ENCODE measurements around the gene VGF.
"Not testable (repeated sequence)": the region's sequence is repeated elsewhere in the genome, so short reads cannot be mapped to it uniquely, and the experiment has no call there.

VGF gene

DNA sequence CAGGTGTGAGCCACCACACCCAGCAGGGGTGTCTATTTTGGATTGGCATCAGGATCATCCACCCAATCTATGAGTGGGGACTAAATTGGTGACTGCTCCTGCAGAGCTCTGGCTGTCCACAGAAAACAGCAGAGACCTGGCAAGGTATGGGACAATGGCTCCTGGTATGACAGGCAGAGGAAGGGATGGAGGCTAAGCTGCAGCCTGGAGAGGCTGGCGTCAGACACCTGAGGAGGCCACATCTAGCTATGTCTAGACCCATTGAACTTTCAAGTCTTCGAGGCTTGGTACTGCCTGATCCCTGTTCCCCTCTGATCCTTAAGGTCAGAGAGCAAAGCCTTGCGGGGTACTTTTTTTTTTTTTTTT, 41.7 kb downstream of the VGF start:
- peaks cover 13% of the 10 kb centered on the region for H3K36me3 ChIP-seq (ENCODE audit: insufficient read depth, insufficient read length, low read length)
- H3K4me3 ChIP-seq (ENCODE audit: insufficient read length, low read depth) = no peak overlapping the region
- H3K9me3 ChIP-seq (ENCODE audit: insufficient read depth, low read length) = no peaks in the 10 kb centered on the region
- peaks cover 13% of the 10 kb centered on the region for H3K4me1 ChIP-seq (ENCODE audit: insufficient read depth, insufficient read length)
- H3K27me3 ChIP-seq (ENCODE audit: insufficient read depth, insufficient read length) = no peaks in the 10 kb centered on the region
- DNase-seq (ENCODE audit: low read depth, low spot score) = no peak
- no peak overlapping the region for H3K9ac ChIP-seq (ENCODE audit: insufficient read length, low read depth)
- TF ChIP-seq ZNF274 (IDR thresholded peaks at IDR 0.05; ENCODE audit: low read depth, low read length) = no peak
- TF ChIP-seq SUZ12 (IDR thresholded peaks at IDR 0.05; ENCODE audit: extremely low read depth, insufficient read depth, insufficient read length) = no peak
- no peak for TF ChIP-seq YY1 (IDR thresholded peaks at IDR 0.05; ENCODE audit: insufficient read depth, insufficient read length)

DNA sequence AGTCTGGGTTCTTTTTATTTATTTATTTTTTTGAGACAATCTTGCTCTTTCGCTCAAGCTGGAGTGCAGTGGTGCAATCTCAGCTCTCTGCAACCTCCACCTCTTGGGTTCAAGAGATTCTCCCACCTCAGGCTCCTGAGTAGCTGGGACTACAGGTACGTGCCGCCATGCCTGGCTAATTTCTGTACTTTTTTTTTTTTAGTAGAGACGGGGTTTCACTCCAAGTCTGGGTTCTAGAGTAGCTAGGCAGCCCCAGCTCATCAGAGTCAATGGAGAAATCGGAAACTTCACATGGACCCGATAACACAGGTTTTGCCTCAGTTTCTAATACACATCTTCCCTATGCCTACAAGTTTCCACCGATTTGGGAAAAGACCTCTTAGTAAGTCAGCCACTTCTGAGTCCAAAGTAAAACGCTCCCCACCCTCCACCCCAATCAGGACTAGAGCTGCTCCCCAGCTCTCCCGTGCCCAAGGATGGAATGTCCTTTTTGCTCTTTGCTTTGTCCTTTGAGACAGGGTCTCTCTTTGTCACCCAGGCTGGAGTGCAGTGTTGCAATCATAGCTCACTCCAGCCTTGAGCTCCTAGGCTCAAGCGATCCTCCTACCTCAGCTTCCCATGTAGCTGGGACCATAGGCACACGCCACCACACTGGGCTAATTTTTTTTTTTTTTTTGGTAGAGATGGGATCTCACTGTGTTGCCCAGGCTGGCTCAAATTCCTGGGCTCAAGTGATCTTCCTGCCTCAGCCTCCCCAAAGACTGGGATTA, 42.3 kb downstream of the VGF start:
- H3K27me3 ChIP-seq (ENCODE audit: insufficient read depth, insufficient read length) = no peaks in the 10 kb centered on the region
- H3K4me3 ChIP-seq (ENCODE audit: insufficient read length, low read depth) = no peak overlapping the region
- H3K4me1 ChIP-seq (ENCODE audit: insufficient read depth, insufficient read length) = peaks cover 13% of the 10 kb centered on the region
- no peak for DNase-seq (ENCODE audit: low read depth, low spot score)
- no peak for TF ChIP-seq ZNF274 (IDR thresholded peaks at IDR 0.05; ENCODE audit: low read depth, low read length)
- no peak for TF ChIP-seq SUZ12 (IDR thresholded peaks at IDR 0.05; ENCODE audit: extremely low read depth, insufficient read depth, insufficient read length)
- TF ChIP-seq YY1 (IDR thresholded peaks at IDR 0.05; ENCODE audit: insufficient read depth, insufficient read length) = no peak
- peak overlapping the region; percentile 51 for H3K9ac ChIP-seq (ENCODE audit: insufficient read length, low read depth)
- H3K36me3 ChIP-seq (ENCODE audit: insufficient read depth, insufficient read length, low read length) = peaks cover 7% of the 10 kb centered on the region
- no peaks in the 10 kb centered on the region for H3K9me3 ChIP-seq (ENCODE audit: insufficient read depth, low read length)

DNA sequence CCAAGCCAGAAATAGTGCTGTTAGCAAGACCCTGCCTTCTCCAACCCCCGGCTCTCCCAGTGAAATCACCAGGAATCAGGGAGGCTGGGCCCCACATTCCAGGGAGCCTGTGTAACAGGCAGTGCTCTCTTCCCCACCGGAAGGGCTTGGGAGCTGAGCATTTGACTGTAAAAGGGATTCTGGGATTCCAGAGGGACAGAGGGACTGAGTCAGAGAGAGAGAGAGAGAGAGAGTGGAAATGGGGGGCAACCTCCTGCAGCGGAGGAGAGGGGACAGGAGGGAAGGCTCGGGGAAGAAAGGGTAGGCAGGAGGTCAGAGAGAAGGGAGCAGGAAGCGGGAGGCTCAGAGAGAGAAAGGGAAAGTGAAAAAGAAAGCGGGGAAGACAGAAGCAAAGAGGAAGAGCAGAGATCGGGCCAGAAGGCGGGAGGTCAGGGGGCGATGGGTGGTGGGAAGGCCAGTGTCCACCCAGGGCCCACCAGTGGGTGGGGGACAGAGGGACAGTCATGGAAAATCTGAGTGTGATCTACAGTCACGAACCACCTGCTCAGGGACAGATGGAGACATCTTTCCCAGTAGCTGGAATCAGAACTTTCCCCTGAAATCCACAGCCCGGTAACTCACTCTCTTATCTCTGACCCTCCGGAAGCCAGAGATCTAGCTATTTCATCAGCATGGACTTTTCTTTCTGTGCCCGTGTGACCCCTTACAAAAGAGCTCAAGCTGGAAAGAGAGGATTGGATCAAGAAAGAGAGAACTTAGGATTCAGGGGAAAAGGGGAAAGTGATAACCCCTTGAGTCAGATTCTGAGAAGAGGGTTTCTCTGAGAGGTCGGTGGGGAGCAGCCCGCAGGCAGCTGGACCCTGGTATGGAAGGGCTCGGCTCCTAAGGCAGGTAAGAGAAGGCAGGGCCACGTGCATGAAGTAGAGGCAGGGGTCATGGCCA, 43.1 kb downstream of the VGF start:
- Histone ChIP-seq H3K27me3 (ENCODE audit: insufficient read depth, insufficient read length) (no peaks in the 10 kb centered on the region), H3K4me3 (ENCODE audit: insufficient read length, low read depth) (no peak overlapping the region), H3K36me3 (ENCODE audit: insufficient read depth, insufficient read length, low read length) (peaks cover 3% of the 10 kb centered on the region), H3K9me3 (ENCODE audit: insufficient read depth, low read length) (no peaks in the 10 kb centered on the region), H3K4me1 (ENCODE audit: insufficient read depth, insufficient read length) (peaks cover 13% of the 10 kb centered on the region), H3K9ac (ENCODE audit: insufficient read length, low read depth) (peak overlapping the region; percentile 51)
- TF ChIP-seq SUZ12 (IDR thresholded peaks at IDR 0.05; ENCODE audit: extremely low read depth, insufficient read depth, insufficient read length) (no peak), YY1 (IDR thresholded peaks at IDR 0.05; ENCODE audit: insufficient read depth, insufficient read length) (no peak), ZNF274 (IDR thresholded peaks at IDR 0.05; ENCODE audit: low read depth, low read length) (no peak)
- peak; percentile 91 for DNase-seq (ENCODE audit: low read depth, low spot score)

DNA sequence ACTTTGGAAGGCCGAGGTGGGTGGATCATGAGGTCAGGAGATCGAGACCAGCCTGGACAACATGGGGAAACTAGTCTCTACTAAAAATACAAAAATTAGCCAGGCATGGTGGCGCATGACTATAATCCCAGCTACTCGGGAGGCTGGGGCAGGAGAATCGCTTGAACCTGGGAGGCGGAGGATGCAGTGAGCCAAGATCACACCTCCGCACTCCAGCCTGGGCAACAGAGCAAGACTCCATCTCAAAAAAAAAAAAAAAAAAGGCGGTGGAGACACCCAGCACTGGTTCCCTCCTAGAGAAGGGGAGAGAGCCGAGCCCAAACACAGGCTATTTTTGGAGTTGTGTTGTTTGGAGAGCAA, 43.8 kb downstream of the VGF start:
- DNase-seq (ENCODE audit: low read depth, low spot score); H3K4me3 ChIP-seq (ENCODE audit: insufficient read length, low read depth); H3K36me3 ChIP-seq (ENCODE audit: insufficient read depth, insufficient read length, low read length); H3K27me3 ChIP-seq (ENCODE audit: insufficient read depth, insufficient read length); H3K9me3 ChIP-seq (ENCODE audit: insufficient read depth, low read length): not testable (repeated sequence)
- Histone ChIP-seq H3K4me1 (ENCODE audit: insufficient read depth, insufficient read length) (peaks cover 17% of the 10 kb centered on the region), H3K9ac (ENCODE audit: insufficient read length, low read depth) (peak overlapping the region; percentile 9)

DNA sequence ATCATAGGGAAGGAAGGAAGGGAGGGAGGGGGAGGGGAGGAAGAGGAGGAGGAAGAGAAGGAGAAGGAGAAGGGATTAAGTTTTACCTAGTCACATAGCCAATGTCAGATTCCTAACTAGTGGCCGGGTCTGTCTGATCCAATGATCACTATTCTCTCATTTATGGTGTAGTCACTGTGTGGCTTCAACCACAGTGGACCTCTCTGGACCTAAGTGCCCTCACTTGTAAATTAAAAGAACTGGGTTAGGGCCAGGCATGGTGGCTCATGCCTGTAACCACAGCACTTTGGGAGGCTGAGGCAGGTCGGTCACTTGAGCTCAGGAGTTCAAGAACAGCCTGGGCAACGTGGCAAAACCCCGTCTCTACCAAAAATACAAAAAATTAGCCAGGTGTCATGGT, 45.1 kb downstream of the VGF start:
- Histone ChIP-seq H3K9ac (ENCODE audit: insufficient read length, low read depth) (no peak overlapping the region), H3K36me3 (ENCODE audit: insufficient read depth, insufficient read length, low read length) (no peaks in the 10 kb centered on the region), H3K27me3 (ENCODE audit: insufficient read depth, insufficient read length) (no peaks in the 10 kb centered on the region), H3K4me1 (ENCODE audit: insufficient read depth, insufficient read length) (peaks cover 11% of the 10 kb centered on the region), H3K9me3 (ENCODE audit: insufficient read depth, low read length) (no peaks in the 10 kb centered on the region), H3K4me3 (ENCODE audit: insufficient read length, low read depth) (no peak overlapping the region)
- no peak for DNase-seq (ENCODE audit: low read depth, low spot score)
- no peak for TF ChIP-seq YY1 (IDR thresholded peaks at IDR 0.05; ENCODE audit: insufficient read depth, insufficient read length)
- TF ChIP-seq SUZ12 (IDR thresholded peaks at IDR 0.05; ENCODE audit: extremely low read depth, insufficient read depth, insufficient read length) = no peak
- TF ChIP-seq ZNF274 (IDR thresholded peaks at IDR 0.05; ENCODE audit: low read depth, low read length) = no peak

DNA sequence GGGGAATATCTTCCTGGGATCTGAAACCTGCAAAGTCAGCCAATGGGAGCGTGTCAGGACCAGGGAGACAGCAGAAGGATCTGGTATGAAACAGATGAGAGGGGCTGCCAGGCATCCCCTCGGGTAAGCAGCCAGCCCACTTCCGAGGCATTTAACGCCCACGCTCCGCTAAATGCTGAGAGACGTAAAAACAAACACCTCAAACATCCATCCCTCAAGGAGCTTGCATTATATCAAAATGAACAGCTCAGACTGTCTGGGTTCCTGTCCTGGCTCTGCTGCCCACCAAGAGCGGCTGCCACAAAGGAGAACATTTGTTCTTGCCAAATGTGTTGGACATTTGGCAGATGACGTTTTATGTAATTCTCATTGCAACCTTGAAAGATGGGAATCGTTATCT, 45.5 kb downstream of the VGF start:
- Histone ChIP-seq H3K9me3 (ENCODE audit: insufficient read depth, low read length) (no peaks in the 10 kb centered on the region), H3K9ac (ENCODE audit: insufficient read length, low read depth) (no peak overlapping the region), H3K27me3 (ENCODE audit: insufficient read depth, insufficient read length) (no peaks in the 10 kb centered on the region), H3K4me1 (ENCODE audit: insufficient read depth, insufficient read length) (peaks cover 9% of the 10 kb centered on the region), H3K36me3 (ENCODE audit: insufficient read depth, insufficient read length, low read length) (no peaks in the 10 kb centered on the region), H3K4me3 (ENCODE audit: insufficient read length, low read depth) (no peak overlapping the region)
- no peak for TF ChIP-seq YY1 (IDR thresholded peaks at IDR 0.05; ENCODE audit: insufficient read depth, insufficient read length)
- no peak for TF ChIP-seq ZNF274 (IDR thresholded peaks at IDR 0.05; ENCODE audit: low read depth, low read length)
- TF ChIP-seq SUZ12 (IDR thresholded peaks at IDR 0.05; ENCODE audit: extremely low read depth, insufficient read depth, insufficient read length) = no peak
- no peak for DNase-seq (ENCODE audit: low read depth, low spot score)

DNA sequence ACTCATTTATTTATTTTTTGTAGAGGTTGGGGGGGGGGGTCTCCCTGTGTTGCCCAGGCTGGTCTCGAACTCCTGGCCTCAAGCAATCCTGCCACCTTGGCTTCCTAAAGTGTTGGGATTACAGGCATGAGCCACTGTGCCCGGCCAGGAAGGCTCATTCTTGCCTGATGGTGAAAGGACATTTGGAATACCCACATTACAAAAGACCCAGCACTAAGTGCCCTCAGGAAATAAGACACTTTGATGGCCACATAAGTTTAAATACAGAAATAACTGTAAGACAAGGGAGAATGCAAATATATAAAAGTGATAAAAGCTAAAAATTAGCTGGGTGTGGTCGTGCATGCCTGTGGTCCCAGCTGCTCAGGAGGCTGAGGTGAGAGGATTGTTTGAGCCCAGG, 46.5 kb downstream of the VGF start:
- Histone ChIP-seq H3K4me1 (ENCODE audit: insufficient read depth, insufficient read length) (peaks cover 13% of the 10 kb centered on the region), H3K4me3 (ENCODE audit: insufficient read length, low read depth) (no peak overlapping the region), H3K9ac (ENCODE audit: insufficient read length, low read depth) (no peak overlapping the region), H3K36me3 (ENCODE audit: insufficient read depth, insufficient read length, low read length) (no peaks in the 10 kb centered on the region), H3K9me3 (ENCODE audit: insufficient read depth, low read length) (no peaks in the 10 kb centered on the region), H3K27me3 (ENCODE audit: insufficient read depth, insufficient read length) (no peaks in the 10 kb centered on the region)
- TF ChIP-seq SUZ12 (IDR thresholded peaks at IDR 0.05; ENCODE audit: extremely low read depth, insufficient read depth, insufficient read length) (no peak), ZNF274 (IDR thresholded peaks at IDR 0.05; ENCODE audit: low read depth, low read length) (no peak), YY1 (IDR thresholded peaks at IDR 0.05; ENCODE audit: insufficient read depth, insufficient read length) (no peak)
- DNase-seq (ENCODE audit: low read depth, low spot score) = no peak

Data from NT2/D1 (cell line).